Ovary (tissue), 9 donors: ENCODE results near the gene TMEM212. TPM values are rescaled to one million over a fixed set of nuclear protein-coding genes. Genes with fewer than 3 reads are reported as not detected.

Experiments used
- DNase-seq, 5 donors: peaks; one replicate each; pipeline ENCODE4 v3.0.0-alpha.2; 2019 to 2020
- H3K27ac ChIP-seq, 2 donors: fragments of 200-600 bp; one replicate each; pipeline versions ENCODE4 v1.5.1 to v1.8.0; 2019 to 2022
- H3K27me3 ChIP-seq: fragments of 200-600 bp; one replicate; pipeline ENCODE4 v1.8.0; 2022
- H3K36me3 ChIP-seq: fragments of 200-600 bp; sonication (generic); one replicate; pipeline ENCODE4 v1.5.1; 2019
- H3K4me1 ChIP-seq: one replicate; pipeline ENCODE4 v1.8.1; 2013; ENCODE audit warnings: mild to moderate bottlenecking, moderate library complexity; ENCODE audit not compliant: insufficient read depth
- H3K4me3 ChIP-seq: fragments of 200-600 bp; sonication (generic); one replicate; pipeline ENCODE4 v1.5.1; 2017
- H3K9me3 ChIP-seq, 2 donors: fragments of 200-600 bp in 1 of 2; sonication (generic) in 1 of 2; one replicate each; pipeline versions ENCODE4 v1.5.1 to v1.8.1; 2013 to 2019; ENCODE audit warnings: mild to moderate bottlenecking in 1 of 2, moderate library complexity in 1 of 2
- EP300 ChIP-seq: sonication (generic); formaldehyde crosslinking; IDR thresholded peaks from one replicate; pipeline ENCODE4 v1.6.1; 2017; ENCODE audit warnings: antibody characterized with exemption
- POLR2A ChIP-seq: fragments of 450-650 bp; IDR thresholded peaks from one replicate; pipeline ENCODE4 v1.6.1; 2017; ENCODE audit warnings: antibody characterized with exemption, mild to moderate bottlenecking, moderate library complexity
- WGBS, 3 donors: extraction: QIAGEN DNeasy Blood & Tissue Kit in 1 of 3; methylation state at CpG; one replicate each; pipeline versions ENCODE4 v1.1.5 to v1.1.7; 2013 to 2017; 5-methylcytosine and 5-hydroxymethylcytosine counted together
- intact Hi-C, 4 donors: fragments of 100-400 bp; cut with DNase I; formaldehyde crosslinking; loops; one replicate each; pipeline versions ENCODE4 v1.11.0 to v1.15.1; 2022 to 2023
- polyA plus RNA-seq, 2 donors: library from polyadenylated mRNA; stranded (reverse); fragments of 200-250 nt in 1 of 2; fragments of 350-450 nt in 1 of 2; fragmentation: Illumina TruSeq in 1 of 2; extraction: RNeasy Lipid Tissue Mini Kit (QIAGEN cat#74804) in 1 of 2; gene quantifications; one replicate each; pipeline ENCODE4 v1.2.3, GENCODE V29; 2013 to 2014
- total RNA-seq, 7 donors: library from RNA; depleted of rRNA in 2 of 7; stranded (reverse); fragments of >200 nt in 2 of 7; fragmentation: NEBNext Ultra II Directional in 3 of 7; extraction: Animal tissue kit (Norgen Biotek cat#: 25700) in 3 of 7; gene quantifications; one replicate each; pipeline versions ENCODE4 v1.1.0 to v1.2.4, GENCODE V29; 2016 to 2023
- TF ChIP-seq, protein P1 (sequence below), 3 donors: fragments of 450-650 bp in 2 of 3; fragments of 200-600 bp in 1 of 3; IDR thresholded peaks; one replicate each; pipeline versions ENCODE4 v1.5.1 to v1.8.0; 2016 to 2022; ENCODE audit warnings: antibody characterized with exemption in 3 of 3, mild to moderate bottlenecking in 1 of 3
- donor health status: DM: no; HTN: no; CAD: no; lungs with moderate emphysema.
- donor health status: DM: no; HTN: no; CAD: no.
- donor health status: Bipolar disorder and iron deficiency.
- donor health status: DM: yes; HTN: yes; CAD: no.
- donor health status: DM: no; HTN: no; CAD: no.
- donor health status: DM: yes; HTN: yes; CAD: no.

Gene TMEM212
- total and polyA plus RNA-seq, 9 donors: 0.35 to 5.5 (median 0.93) TPM; not detected in 5

DNA sequence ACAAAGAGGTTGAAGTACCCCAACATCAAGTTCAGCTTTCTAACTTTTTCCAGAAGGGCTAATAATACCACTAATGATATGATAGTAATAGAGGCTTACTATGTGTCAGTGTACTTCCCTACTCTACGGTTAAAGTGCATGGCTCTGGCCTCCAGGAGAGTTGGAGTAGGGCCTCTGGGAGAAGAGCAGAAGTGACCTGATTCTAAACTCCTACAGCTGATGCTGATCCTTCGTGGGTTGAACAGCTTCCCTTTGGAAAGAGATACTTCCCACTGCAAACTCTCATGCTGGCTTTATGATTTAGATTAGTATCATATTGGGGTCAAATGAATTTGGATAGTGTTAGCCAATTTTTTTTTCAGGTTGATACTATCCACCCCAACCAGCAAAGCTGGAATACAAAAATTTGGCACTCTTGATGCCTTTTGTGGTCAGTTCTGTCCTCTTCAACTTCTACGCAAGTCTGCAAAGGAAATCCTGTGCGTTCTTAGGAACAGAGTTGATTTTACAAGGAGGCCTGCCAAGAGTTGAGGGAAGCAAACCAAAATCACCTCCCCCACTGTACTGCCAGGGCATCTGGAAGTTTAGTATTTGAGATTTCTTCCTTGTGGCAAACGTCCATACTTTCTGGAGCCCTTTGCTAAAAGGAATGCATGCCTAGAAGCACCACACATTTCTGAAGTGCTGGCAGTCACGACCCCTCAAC lies 17.8 kb downstream of the TMEM212 start:
- TF ChIP-seq POLR2A (no peak), EP300 (no peak)
- TF ChIP-seq, protein P1, sequence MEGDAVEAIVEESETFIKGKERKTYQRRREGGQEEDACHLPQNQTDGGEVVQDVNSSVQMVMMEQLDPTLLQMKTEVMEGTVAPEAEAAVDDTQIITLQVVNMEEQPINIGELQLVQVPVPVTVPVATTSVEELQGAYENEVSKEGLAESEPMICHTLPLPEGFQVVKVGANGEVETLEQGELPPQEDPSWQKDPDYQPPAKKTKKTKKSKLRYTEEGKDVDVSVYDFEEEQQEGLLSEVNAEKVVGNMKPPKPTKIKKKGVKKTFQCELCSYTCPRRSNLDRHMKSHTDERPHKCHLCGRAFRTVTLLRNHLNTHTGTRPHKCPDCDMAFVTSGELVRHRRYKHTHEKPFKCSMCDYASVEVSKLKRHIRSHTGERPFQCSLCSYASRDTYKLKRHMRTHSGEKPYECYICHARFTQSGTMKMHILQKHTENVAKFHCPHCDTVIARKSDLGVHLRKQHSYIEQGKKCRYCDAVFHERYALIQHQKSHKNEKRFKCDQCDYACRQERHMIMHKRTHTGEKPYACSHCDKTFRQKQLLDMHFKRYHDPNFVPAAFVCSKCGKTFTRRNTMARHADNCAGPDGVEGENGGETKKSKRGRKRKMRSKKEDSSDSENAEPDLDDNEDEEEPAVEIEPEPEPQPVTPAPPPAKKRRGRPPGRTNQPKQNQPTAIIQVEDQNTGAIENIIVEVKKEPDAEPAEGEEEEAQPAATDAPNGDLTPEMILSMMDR (IDR thresholded peaks at IDR 0.05): no peak
- no peaks in the 10 kb centered on the region for H3K9me3 ChIP-seq
- H3K4me3 ChIP-seq: no peak overlapping the region
- no peaks in the 10 kb centered on the region for H3K36me3 ChIP-seq
- intact Hi-C loops: no loop called here
- peaks cover 2% of the 10 kb centered on the region for H3K4me1 ChIP-seq
- peak in 1 of 5 donors; percentile 25 for DNase-seq
- 23 to 29% (median 26%) methylated on average over 6 of the region's 6 CpGs for WGBS, 3 donors
- H3K27me3 ChIP-seq: no peaks in the 10 kb centered on the region
- no peak overlapping the region for H3K27ac ChIP-seq

DNA sequence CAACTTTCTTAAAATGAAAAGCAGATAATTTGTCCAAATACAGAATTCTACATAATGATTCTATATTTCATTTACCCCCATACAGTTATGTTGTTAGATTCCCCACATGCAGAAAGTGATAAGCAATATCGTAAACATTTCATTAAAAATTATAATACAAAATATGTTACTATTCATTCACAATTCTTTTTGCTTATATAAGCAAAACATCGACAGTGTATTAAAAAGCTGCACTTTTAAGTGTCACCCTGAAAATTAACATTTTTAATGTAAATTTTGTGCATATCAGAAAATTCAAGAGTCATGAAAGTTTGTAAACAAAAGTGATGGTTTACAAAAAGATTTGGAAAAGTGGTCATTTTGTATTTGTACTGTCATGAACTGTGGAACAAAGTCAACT lies 19.2 kb downstream of the TMEM212 start:
- 44 to 87% (median 68%) methylated on average over 2 of the region's 2 CpGs for WGBS, 3 donors
- no peaks in the 10 kb centered on the region for H3K36me3 ChIP-seq
- H3K27ac ChIP-seq: no peak overlapping the region
- no peak for DNase-seq
- H3K27me3 ChIP-seq: no peaks in the 10 kb centered on the region
- no peak overlapping the region for H3K4me3 ChIP-seq
- peaks cover 2% of the 10 kb centered on the region for H3K4me1 ChIP-seq
- H3K9me3 ChIP-seq: no peaks in the 10 kb centered on the region
- TF ChIP-seq EP300: no peak
- TF ChIP-seq, protein P1 (IDR thresholded peaks at IDR 0.05): no peak
- TF ChIP-seq POLR2A: no peak
- intact Hi-C loops: no loop called here

DNA sequence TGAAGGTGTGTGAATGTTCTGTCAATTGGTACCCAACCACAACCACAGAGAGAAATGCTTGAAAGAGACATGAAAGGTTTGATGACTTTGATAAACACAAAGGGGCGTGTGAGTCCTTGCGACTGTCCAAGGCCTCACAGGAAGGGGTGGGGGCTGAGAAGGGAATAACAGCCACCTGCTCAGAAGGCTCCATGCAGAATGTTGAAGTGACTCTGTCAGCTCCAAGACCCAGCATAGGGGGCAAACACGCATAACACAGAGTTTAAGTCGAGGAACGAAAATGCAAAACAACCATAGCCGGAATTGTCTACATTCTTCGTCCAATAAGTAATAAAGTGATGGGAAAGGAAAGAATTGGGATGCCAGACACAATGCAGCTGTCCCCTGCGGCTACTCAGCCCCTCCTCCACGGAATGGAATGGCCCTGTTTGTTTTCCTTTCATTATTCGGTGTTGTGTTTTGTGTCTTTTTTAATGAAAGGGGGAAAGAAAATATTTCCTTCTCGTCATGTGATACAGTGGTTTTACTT lies 19.9 kb downstream of the TMEM212 start:
- TF ChIP-seq, protein P1 (IDR thresholded peaks at IDR 0.05): no peak
- no peak for TF ChIP-seq EP300
- peak in 3 of 5 donors; percentile 33 to 43 (median 42) for DNase-seq
- 6 to 19% (median 8%) methylated on average over 11 of the region's 11 CpGs for WGBS, 3 donors
- Histone ChIP-seq H3K4me3 (no peak overlapping the region), H3K36me3 (no peaks in the 10 kb centered on the region), H3K27me3 (no peaks in the 10 kb centered on the region), H3K9me3 (no peaks in the 10 kb centered on the region), H3K4me1 (peaks cover 2% of the 10 kb centered on the region), H3K27ac (no peak overlapping the region)
- intact Hi-C loops: no loop called here

DNA sequence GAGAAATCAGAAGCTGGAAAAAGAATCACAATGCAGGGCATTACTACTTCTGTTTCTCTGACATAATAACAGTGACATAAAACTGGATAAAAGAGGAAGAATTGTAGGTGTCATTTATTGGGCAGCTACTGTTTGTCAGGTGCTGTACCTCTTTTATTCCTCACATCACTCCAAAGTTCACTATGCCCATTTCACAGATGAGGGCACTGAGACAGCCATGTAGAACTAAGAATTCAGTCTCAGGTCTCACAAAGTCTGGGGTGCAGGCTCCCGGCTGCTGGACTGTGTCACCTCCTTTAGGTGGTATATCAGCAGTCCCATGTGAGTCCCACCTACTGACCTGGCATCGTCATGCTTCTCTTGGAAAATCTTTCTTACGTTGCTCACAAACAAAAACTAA lies 20.8 kb downstream of the TMEM212 start:
- H3K36me3 ChIP-seq: no peaks in the 10 kb centered on the region
- no peak for DNase-seq
- H3K4me1 ChIP-seq: peaks cover 2% of the 10 kb centered on the region
- intact Hi-C loops: no loop called here
- no peak overlapping the region for H3K27ac ChIP-seq
- no peak overlapping the region for H3K4me3 ChIP-seq
- H3K9me3 ChIP-seq: no peaks in the 10 kb centered on the region
- H3K27me3 ChIP-seq: no peaks in the 10 kb centered on the region
- WGBS, 3 donors: 56 to 69% (median 57%) methylated on average over 3 of the region's 3 CpGs
- TF ChIP-seq EP300: no peak

DNA sequence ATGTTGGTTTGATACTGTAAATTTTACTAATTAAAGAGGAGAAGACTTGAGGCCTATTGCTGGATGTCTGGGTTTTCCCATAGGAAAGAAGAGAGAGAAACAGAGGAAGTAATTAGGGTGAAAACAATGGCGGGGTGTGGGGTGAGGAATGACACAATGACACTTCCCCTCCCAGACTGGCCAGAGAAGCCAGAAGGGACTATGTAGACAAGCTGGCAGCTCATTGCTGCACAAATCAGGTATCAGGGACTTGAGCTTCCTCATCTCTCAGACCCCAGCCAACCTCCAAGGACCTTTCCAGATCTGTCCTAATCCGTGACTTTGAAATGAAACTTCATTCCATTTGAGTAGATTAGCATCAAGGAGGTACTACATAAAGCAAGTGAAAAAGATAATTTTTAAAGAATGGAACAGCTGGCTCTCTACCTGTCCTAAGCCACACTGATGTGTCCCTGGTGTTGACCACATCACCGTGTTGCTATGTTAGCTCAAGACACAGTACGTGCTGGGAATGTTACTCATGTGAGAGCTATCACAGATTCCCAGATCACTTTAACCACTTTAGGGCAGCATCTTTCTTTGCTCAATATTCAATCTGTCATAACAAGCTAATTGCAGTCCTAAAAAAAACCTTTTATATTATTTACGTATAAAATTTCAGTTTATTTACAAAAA lies 22.2 kb downstream of the TMEM212 start:
- WGBS, 3 donors: 59 to 73% (median 64%) methylated on average over 5 of the region's 5 CpGs
- Histone ChIP-seq H3K4me1 (peaks cover 2% of the 10 kb centered on the region), H3K27me3 (no peaks in the 10 kb centered on the region), H3K36me3 (no peaks in the 10 kb centered on the region), H3K27ac (no peak overlapping the region), H3K9me3 (no peaks in the 10 kb centered on the region), H3K4me3 (no peak overlapping the region)
- intact Hi-C loops: no loop called here
- TF ChIP-seq POLR2A (no peak), EP300 (no peak)
- TF ChIP-seq, protein P1 (IDR thresholded peaks at IDR 0.05): no peak
- DNase-seq: no peak
